ENCODE results near the gene LRIT2. TPM values are rescaled to one million over a fixed set of nuclear protein-coding genes. Genes with fewer than 3 reads are reported as not detected.
A peak's percentile ranks its signal among the peaks of the same experiment; 100 is the strongest.
"Not testable (repeated sequence)": the region's sequence is repeated elsewhere in the genome, so short reads cannot be mapped to it uniquely, and the experiment has no call there.

LRIT2 gene
- total RNA-seq, 1 donor from 2014 or later: not detected

- DNase-seq: not testable (repeated sequence)
Measured at GRCh38 chr10:84180386-84180785, 45.0 kb downstream of the LRIT2 start.

- peak; percentile 70 for DNase-seq
Measured at GRCh38 chr10:84179059-84179710, 46.2 kb downstream of the LRIT2 start.

- DNase-seq: no peak
Measured at GRCh38 chr10:84178160-84178609, 47.2 kb downstream of the LRIT2 start.

- DNase-seq: no peak
Measured at GRCh38 chr10:84177541-84178141, 47.7 kb downstream of the LRIT2 start.

- DNase-seq: no peak
Measured at GRCh38 chr10:84176836-84177474, 48.4 kb downstream of the LRIT2 start.

GRCh38 chr10:84176351-84176750 lies 49.0 kb downstream of the LRIT2 start:
- DNase-seq: no peak

DNA sequence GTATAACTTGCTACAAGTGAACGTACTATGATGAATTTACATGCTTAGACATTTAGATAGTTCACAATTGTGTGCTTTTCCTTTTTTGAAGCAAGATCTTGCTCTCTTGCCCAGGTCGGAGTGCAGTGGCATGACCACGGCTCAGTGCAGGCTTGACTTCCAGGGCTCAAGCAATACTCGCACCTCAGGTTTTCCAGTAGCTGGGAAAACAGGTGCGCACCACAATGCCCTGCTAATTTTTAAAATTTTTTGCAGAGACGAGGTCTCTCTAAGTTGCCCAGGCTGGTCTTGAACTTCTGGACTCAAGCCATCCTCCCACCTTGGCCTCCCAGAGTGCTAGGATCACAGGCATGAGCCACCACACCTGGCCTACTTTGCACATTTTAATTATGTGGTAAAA lies 49.9 kb downstream of the LRIT2 start:
- no peak for DNase-seq

- no peak for DNase-seq
Measured at GRCh38 chr10:84173501-84173929, 51.8 kb downstream of the LRIT2 start, which contains the start of gene GPR15LG. Gene GPR15LG (plus strand): TSS chr10:84173801. CDS start chr10:84173852, 51 bp downstream.

GRCh38 chr10:84172467-84173356 lies 52.6 kb downstream of the LRIT2 start:
- DNase-seq: no peak

- DNase-seq: not testable (repeated sequence)
Measured at GRCh38 chr10:84171700-84172466, 53.5 kb downstream of the LRIT2 start.

- not testable (repeated sequence) for DNase-seq
Measured at GRCh38 chr10:84171237-84171636, 54.1 kb downstream of the LRIT2 start.

Other genes with a start within 250 kb of the LRIT2 start
- gene GHITM, start 86.0 kb downstream of the LRIT2 start, total RNA-seq: 204 TPM
- gene GPR15LG, start 51.7 kb downstream of the LRIT2 start, total RNA-seq: not detected
- gene CDHR1, start 31.0 kb downstream of the LRIT2 start, total RNA-seq: 1.3 TPM
- gene LRIT1, start 16.0 kb upstream of the LRIT2 start, total RNA-seq: not detected
- 7.8 TPM for gene RGR, start 19.5 kb upstream of the LRIT2 start, total RNA-seq
- gene CCSER2, start 103.0 kb upstream of the LRIT2 start, total RNA-seq: 67.2 TPM

Measured in tongue (tissue), 2 donors.